GM12878 (cell line): ENCODE results near the gene BCAT1. TPM values are rescaled to one million over a fixed set of nuclear protein-coding genes. Genes with fewer than 3 reads are reported as not detected.

Experiments
- ATF2 ChIP-seq: IDR thresholded peaks from 2 replicates; pipeline ENCODE4 v1.6.1; 2012; ENCODE audit warnings: low read length, inconsistent platforms
- CBX5 ChIP-seq: sonication (generic); IDR thresholded peaks from 2 replicates; pipeline ENCODE4 v1.6.1; 2016; ENCODE audit warnings: low read depth, moderate library complexity, mild to moderate bottlenecking, inconsistent platforms
- CREM ChIP-seq: IDR thresholded peaks from 2 replicates; pipeline ENCODE4 v1.6.1; 2014; ENCODE audit warnings: antibody characterized with exemption, low read depth
- CUX1 ChIP-seq: IDR thresholded peaks from 2 replicates; pipeline ENCODE4 v1.6.1; 2012; ENCODE audit warnings: improper control_type of control experiment, low read depth, low read length; ENCODE audit not compliant: insufficient replicate concordance
- E2F8 ChIP-seq: fragments of 450-650 bp; IDR thresholded peaks from 2 replicates; pipeline ENCODE4 v1.6.1; 2018; ENCODE audit warnings: mild to moderate bottlenecking, low read depth, moderate library complexity; ENCODE audit not compliant: partially characterized antibody
- EP300 ChIP-seq, 2 experiments: fragments of 150-350 bp in 1 of 2; IDR thresholded peaks; 2 replicates each; pipeline ENCODE4 v1.6.1; 2011 to 2012; ENCODE audit warnings: low read depth in 2 of 2, low read length in 2 of 2, borderline replicate concordance in 1 of 2, improper control_type of control experiment in 1 of 2, inconsistent platforms in 1 of 2; ENCODE audit not compliant: control insufficient read depth in 1 of 2
- EZH2 ChIP-seq: IDR thresholded peaks from 2 replicates; pipeline ENCODE4 v1.6.1; 2012; ENCODE audit warnings: low read depth, mild to moderate bottlenecking, control low read depth, inconsistent platforms, low read length, borderline replicate concordance; ENCODE audit not compliant: control insufficient read depth
- IRF4 ChIP-seq: IDR thresholded peaks from 2 replicates; pipeline ENCODE4 v1.6.1; 2011; ENCODE audit warnings: low read depth, low read length
- MEF2B ChIP-seq: fragments of 450-650 bp; IDR thresholded peaks from 2 replicates; pipeline ENCODE4 v1.6.1; 2018; ENCODE audit warnings: mild to moderate bottlenecking, moderate library complexity; ENCODE audit not compliant: partially characterized antibody, poor library complexity, severe bottlenecking
- PAX8 ChIP-seq: fragments of 450-650 bp; IDR thresholded peaks from 2 replicates; pipeline ENCODE4 v1.6.1; 2017; ENCODE audit warnings: mild to moderate bottlenecking, moderate library complexity
- PML ChIP-seq: IDR thresholded peaks from 2 replicates; pipeline ENCODE4 v1.6.1; 2012; ENCODE audit warnings: low read length, inconsistent platforms
- POLR2AphosphoS2 ChIP-seq: IDR thresholded peaks from 2 replicates; pipeline ENCODE4 v1.6.1; 2011; ENCODE audit warnings: low read depth, mild to moderate bottlenecking, low read length, improper control_type of control experiment, moderate library complexity
- POU2F2 ChIP-seq: IDR thresholded peaks from 3 replicates; pipeline ENCODE4 v1.6.1; 2011; ENCODE audit warnings: low read depth, mild to moderate bottlenecking, low read length, borderline replicate concordance
- RAD51 ChIP-seq: fragments of 450-650 bp; IDR thresholded peaks from 2 replicates; pipeline ENCODE4 v1.6.1; 2016; ENCODE audit warnings: moderate library complexity, mild to moderate bottlenecking, inconsistent platforms
- SMAD1 ChIP-seq: fragments of 450-650 bp; IDR thresholded peaks from 2 replicates; pipeline ENCODE4 v1.6.1; 2018; ENCODE audit warnings: mild to moderate bottlenecking, low read depth; ENCODE audit not compliant: partially characterized antibody
- SMAD5 ChIP-seq: IDR thresholded peaks from 2 replicates; pipeline ENCODE4 v1.6.1; 2016; ENCODE audit warnings: antibody characterized with exemption, low read depth
- YY1 ChIP-seq: IDR thresholded peaks from 2 replicates; pipeline ENCODE4 v1.6.1; 2011; ENCODE audit warnings: low read depth, mild to moderate bottlenecking, low read length
- ZBED1 ChIP-seq: IDR thresholded peaks from 2 replicates; pipeline ENCODE4 v1.6.1; 2016; ENCODE audit warnings: borderline replicate concordance
- polyA plus RNA-seq, 11 experiments: library from polyadenylated mRNA; depleted of rRNA in 4 of 11; unstranded in 6 of 11; stranded (reverse) in 5 of 11; fragments of >200 nt; fragmentation: Nextera tagmentation in 4 of 11; fragmentation: Illumina TruSeq in 1 of 11; extraction: Ambion mirVana in 4 of 11; extraction: Trizol in 1 of 11; gene quantifications; 1 replicate in 1 of 11; 2 replicates in 10 of 11; pipeline versions ENCODE4 v1.2.1 to v1.2.3, GENCODE V29; 2011 to 2016; ENCODE audit warnings: inconsistent platforms in 2 of 11, missing spikeins in 2 of 11, low read depth in 1 of 11
- total RNA-seq, 4 experiments: library from RNA; depleted of rRNA in 3 of 4; stranded (reverse); fragments of >200 nt in 3 of 4; fragmentation: Illumina TruSeq in 1 of 4; extraction: Trizol in 1 of 4; gene quantifications; 2 replicates each; pipeline versions ENCODE4 v1.2.1 to v1.2.3, GENCODE V29; 2013 to 2021

The BCAT1 gene
- total and polyA plus RNA-seq, 10 of the 15 experiments (the other 5 are each of a cell fraction or from before 2014, with no cell fraction given): 26.2 to 187 (median 81.9) TPM

- peak; percentile 20 for TF ChIP-seq CUX1
- no peak for TF ChIP-seq RAD51
- TF ChIP-seq PML: peak; percentile 68; the same call in 1 of the 2 replicates
- no peak; the same call in 1 of the 2 replicates for TF ChIP-seq POLR2AphosphoS2
- no peak for TF ChIP-seq PAX8
- peak; percentile 46 for TF ChIP-seq MEF2B
- TF ChIP-seq ZBED1: peak; percentile 43; the same call in 1 of the 2 replicates
- no peak for TF ChIP-seq CBX5
- no peak for TF ChIP-seq SMAD1
- peak; percentile 67; the same call in 1 of the 2 replicates for TF ChIP-seq IRF4
- no peak for TF ChIP-seq E2F8
- TF ChIP-seq EP300 (IDR thresholded peaks at IDR 0.05; ENCODE audit: borderline replicate concordance in 1 of 2, control insufficient read depth in 1 of 2, low read depth in 2 of 2, low read length in 2 of 2): 0 out of 4 replicates have a peak, but pooled peaks of 1 of the 2 experiments have one; percentile 34
- TF ChIP-seq ATF2: peak; percentile 51; the same call in 1 of the 2 replicates
- peak; percentile 87 for TF ChIP-seq POU2F2
- TF ChIP-seq SMAD5: 0 out of 2 replicates have a peak, but pooled peaks have one; percentile 44
- TF ChIP-seq EZH2: no peak
- TF ChIP-seq CREM: peak; percentile 13; the same call in 1 of the 2 replicates
- TF ChIP-seq YY1: no peak
Observed at GRCh38 chr12:24996102-24996797, 47.3 kb upstream of the BCAT1 start (continued).
